Measurements from ENCODE around the gene MMP25. TPM values are rescaled to one million over a fixed set of nuclear protein-coding genes. Genes with fewer than 3 reads are reported as not detected.

Gene MMP25
- total RNA-seq, 4 donors from 2014 or later = 0.57 TPM; not detected in 3

DNA sequence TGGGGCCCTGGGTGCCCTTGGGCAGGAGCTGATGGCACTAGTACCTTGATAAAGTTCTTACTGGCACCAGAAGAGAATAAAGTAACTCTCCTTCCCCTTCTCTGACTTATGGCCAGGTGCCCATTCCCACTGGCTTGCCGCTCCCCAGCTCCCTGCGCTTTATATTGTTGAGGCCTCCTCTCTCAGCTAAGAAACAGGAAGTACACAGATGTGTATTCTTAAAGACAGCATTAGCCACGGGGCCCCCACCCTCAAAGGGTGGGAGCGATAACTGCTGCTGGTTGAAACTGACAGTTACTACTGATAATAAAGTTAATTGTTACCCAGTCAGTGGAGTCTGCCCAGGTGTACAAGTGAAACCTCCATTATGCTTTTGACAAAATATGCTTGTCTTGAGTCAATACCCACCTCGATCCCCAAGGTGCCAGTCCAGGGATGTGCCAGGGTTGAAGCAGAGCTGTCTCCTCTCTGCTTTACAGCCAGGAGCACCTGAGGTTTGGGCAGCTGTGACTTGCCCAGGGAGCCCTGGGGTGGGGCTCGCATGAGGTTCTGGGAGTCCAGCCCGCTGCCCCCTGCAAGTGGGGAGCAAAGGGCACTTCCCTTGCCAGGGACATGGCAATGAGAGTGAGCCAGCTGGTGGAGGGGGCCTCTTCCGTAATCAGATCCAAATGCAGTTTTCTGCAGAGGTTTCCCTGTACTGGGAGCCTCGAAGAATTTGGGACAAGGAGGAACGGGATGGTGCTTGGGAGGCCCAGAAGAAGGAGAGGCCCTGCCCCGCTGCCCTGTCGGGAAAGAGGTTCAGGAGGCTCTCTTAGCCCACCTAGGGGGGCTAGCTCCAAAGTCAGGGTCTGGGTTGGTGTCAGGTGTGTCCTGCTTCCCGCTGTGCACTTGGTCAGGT, 39.1 kb upstream of the MMP25 start:
- TF ChIP-seq, protein P1, sequence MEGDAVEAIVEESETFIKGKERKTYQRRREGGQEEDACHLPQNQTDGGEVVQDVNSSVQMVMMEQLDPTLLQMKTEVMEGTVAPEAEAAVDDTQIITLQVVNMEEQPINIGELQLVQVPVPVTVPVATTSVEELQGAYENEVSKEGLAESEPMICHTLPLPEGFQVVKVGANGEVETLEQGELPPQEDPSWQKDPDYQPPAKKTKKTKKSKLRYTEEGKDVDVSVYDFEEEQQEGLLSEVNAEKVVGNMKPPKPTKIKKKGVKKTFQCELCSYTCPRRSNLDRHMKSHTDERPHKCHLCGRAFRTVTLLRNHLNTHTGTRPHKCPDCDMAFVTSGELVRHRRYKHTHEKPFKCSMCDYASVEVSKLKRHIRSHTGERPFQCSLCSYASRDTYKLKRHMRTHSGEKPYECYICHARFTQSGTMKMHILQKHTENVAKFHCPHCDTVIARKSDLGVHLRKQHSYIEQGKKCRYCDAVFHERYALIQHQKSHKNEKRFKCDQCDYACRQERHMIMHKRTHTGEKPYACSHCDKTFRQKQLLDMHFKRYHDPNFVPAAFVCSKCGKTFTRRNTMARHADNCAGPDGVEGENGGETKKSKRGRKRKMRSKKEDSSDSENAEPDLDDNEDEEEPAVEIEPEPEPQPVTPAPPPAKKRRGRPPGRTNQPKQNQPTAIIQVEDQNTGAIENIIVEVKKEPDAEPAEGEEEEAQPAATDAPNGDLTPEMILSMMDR (IDR thresholded peaks at IDR 0.05; ENCODE audit: low read depth) = no peak

DNA sequence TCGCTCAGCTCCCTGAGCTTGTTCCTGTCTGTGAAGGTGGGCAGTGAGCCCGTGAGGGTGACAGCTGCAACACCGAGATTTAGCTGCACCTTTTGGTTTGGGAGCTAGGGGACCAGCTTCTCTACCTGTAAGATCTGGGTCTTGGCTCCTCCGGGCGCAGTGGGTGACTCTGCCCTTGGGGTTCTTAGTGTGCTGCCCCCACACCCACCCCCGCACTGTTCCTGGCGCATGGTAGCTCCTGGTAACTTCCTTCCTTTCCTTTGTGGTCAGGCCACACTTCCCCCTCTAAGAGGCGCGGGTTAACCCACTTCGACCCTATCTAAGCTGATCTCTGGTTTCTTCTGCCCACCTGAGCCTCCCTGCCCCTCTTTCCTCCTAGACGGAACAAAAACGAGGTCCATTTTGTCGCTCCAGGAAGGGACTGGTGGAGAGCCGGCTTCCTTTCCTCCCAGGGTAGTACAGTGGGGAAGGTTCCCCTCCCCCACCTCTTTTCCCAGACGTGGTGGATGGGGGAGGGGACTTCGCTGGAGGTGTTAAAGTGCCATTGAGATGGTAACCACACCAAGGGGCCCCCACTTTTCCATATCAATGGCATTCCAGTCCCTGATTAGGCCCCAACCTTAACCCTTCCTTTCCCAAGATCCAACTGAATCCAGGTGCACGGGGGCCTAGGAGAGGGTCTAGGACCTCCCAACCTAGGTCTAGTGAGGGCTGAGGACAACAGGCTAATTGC, 38.2 kb upstream of the MMP25 start:
- TF ChIP-seq, protein P1 (IDR thresholded peaks at IDR 0.05; ENCODE audit: low read depth) = no peak

DNA sequence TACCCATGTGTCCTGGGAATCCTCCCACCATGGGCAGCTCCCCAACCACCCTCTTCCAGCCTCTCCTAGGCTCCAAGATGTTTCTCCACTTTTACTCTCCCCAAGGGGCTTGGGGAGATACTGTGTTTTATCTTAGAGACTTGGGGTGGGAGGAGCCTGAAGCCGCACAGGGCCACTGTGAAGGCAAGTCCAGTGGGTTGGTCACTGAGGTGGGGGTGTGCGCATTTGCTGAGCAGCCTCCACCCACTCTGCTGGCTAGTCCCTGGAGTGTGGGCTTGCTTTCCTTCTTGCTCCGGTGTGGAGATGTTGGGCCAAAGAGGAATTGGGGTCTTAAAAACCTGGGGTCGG, 37.7 kb upstream of the MMP25 start:
- TF ChIP-seq, protein P1 (IDR thresholded peaks at IDR 0.05; ENCODE audit: low read depth) = no peak

DNA sequence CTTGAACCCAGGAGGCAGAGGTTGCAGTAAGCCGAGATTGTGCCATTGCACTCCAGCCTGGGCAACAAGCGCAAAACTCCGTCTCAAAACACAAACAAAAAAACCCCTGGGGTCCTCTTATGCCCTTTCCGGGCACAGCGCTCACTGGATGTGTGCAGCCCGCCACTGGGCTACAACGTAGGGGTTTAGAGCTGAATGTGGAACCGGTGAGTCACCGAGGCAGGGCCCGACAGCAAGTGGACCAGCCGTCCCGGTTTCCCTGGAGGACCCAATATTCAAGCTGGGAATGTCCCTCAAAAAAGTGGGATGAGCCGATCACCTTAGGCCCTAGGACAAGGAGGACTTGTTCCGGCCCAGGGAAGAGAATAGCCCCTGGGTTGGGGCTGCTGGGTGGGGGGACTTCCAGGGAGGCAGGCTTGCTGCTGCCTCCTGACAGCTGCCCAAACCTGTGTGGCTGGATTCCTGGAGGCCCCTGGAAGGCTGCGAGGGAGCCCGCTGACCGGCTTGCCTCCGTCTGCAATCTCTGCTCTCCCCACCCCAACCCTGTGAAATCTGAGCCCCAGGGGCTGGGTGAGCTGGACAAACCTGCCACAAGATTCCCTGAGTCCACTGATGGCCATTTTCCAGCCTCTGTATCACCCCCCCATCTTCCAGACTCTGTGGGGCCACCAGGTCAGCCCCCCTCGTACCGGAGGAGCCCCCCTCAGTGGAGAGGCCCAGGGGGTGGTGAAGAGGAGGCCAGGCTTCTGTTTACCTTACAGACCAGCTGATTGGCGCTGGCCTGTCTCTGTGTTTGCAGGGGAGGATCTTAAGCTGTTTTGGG, 36.6 kb upstream of the MMP25 start:
- TF ChIP-seq, protein P1 (IDR thresholded peaks at IDR 0.05; ENCODE audit: low read depth) = no peak

DNA sequence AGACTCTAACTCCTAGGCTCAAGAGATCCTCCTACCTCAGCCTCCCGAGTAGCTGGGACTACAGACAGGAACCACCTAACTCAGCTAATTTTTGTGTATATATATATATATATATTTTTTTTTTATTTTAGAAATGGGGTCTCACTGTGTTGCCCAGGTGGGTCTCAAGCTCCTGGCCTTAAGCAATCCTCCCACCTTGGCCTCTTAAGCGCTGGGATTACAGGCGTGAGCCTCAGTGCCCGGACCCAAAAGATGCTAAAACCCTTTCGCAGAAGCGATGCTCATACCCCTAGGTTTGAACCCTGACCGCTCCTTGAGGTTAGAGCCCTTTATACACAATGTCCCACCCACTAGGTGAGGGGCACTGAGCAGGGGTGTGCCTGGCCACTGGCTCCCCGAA, 35.9 kb upstream of the MMP25 start:
- TF ChIP-seq, protein P1 (IDR thresholded peaks at IDR 0.05; ENCODE audit: low read depth) = no peak

DNA sequence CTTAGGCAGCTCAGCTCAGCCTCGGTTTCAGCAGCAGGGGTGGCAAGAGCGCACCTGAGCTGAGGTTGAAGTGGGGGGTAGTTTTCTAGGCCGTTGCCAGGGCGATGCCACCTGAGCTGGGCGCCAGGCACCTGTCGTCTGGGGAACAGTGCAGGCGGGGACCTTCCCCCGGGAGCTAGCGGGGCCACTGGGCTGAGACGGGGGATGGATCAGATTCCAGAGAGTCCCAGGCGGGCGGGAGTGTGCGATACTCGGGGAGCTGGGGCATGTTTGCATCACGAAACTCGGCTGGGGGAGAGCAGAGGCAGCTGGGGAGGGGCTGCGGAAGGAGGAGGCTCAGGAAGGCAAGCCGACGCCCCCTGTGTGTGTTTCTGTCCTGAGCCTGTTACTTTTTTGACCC, 34.1 kb upstream of the MMP25 start:
- TF ChIP-seq, protein P1 (IDR thresholded peaks at IDR 0.05; ENCODE audit: low read depth) = no peak
